Measurements from ENCODE around the gene WWTR1.

WWTR1 gene

GRCh38 chr3:149657926-149658743 is at the start of gene WWTR1:
TSS of gene WWTR1 (minus strand) at chr3:149658025. CDS start at chr3:149657306, 719 bp downstream.
- DNase-seq = no peak

GRCh38 chr3:149706905-149707304 is 49.1 kb upstream of the WWTR1 start:
- no peak for DNase-seq

- no peak for DNase-seq
These were observed 47.6 kb upstream of the WWTR1 start for GRCh38 chr3:149705416-149705815.

- no peak for DNase-seq
These were observed 45.6 kb upstream of the WWTR1 start for GRCh38 chr3:149703466-149703865.

- no peak for DNase-seq
These were observed 45.0 kb upstream of the WWTR1 start for GRCh38 chr3:149702691-149703441.

- DNase-seq = no peak
These were observed 44.1 kb upstream of the WWTR1 start for GRCh38 chr3:149701977-149702350.

GRCh38 chr3:149701206-149701976 is 43.6 kb upstream of the WWTR1 start:
- DNase-seq = no peak

GRCh38 chr3:149688122-149688757 is 30.4 kb upstream of the WWTR1 start:
- no peak for DNase-seq

GRCh38 chr3:149686996-149687395 is 29.2 kb upstream of the WWTR1 start:
- no peak for DNase-seq

- DNase-seq = no peak
These were observed 20.6 kb upstream of the WWTR1 start for GRCh38 chr3:149678351-149678950.

- DNase-seq = no peak
These were observed 15.6 kb upstream of the WWTR1 start for GRCh38 chr3:149673393-149673792.

GRCh38 chr3:149670742-149671492 is 13.1 kb upstream of the WWTR1 start:
- no peak for DNase-seq

GRCh38 chr3:149667576-149667975 is 9.8 kb upstream of the WWTR1 start:
- no peak for DNase-seq

- DNase-seq = no peak
These were observed 6.1 kb upstream of the WWTR1 start for GRCh38 chr3:149663966-149664365.

GRCh38 chr3:149662240-149662887 is 4.5 kb upstream of the WWTR1 start:
- DNase-seq = no peak

GRCh38 chr3:149660462-149660861 is 2.6 kb upstream of the WWTR1 start:
- no peak for DNase-seq

- no peak for DNase-seq
These were observed 1.1 kb upstream of the WWTR1 start for GRCh38 chr3:149658744-149659497.

- no peak for DNase-seq
These were observed 402 bp downstream of the WWTR1 start for GRCh38 chr3:149657321-149657925.

- DNase-seq = no peak
These were observed 1.8 kb downstream of the WWTR1 start for GRCh38 chr3:149655826-149656574.
